Mesenteric fat pad (tissue), 1 donor: ENCODE data around the gene LRRK1. TPM values are rescaled to one million over a fixed set of nuclear protein-coding genes. Genes with fewer than 3 reads are reported as not detected.

Source experiments
- DNase-seq: peaks from one replicate; pipeline ENCODE4 v3.0.0-alpha.2; 2020; ENCODE audit warnings: low spot score
- total RNA-seq: library from RNA; stranded (reverse); fragmentation: NEBNext Ultra II Directional; extraction: Animal tissue kit (Norgen Biotek cat#: 25700); gene quantifications from one replicate; pipeline ENCODE4 v1.2.1, GENCODE V29; 2021
- donor health status: DM: yes; HTN: yes; CAD: no.

The LRRK1 gene
- total RNA-seq, 1 donor from 2014 or later, result 23.5 TPM

GRCh38 chr15:100891307-100892012 is 27.7 kb upstream of the LRRK1 start:
- peak; percentile 88 for DNase-seq

- no peak for DNase-seq
Measured at GRCh38 chr15:100892013-100892355, 27.2 kb upstream of the LRRK1 start.

GRCh38 chr15:100893261-100893963 is 25.7 kb upstream of the LRRK1 start:
- DNase-seq, result peak; percentile 75

GRCh38 chr15:100893964-100894295 is 25.2 kb upstream of the LRRK1 start:
- peak; percentile 37 for DNase-seq

- peak; percentile 81 for DNase-seq
Measured at GRCh38 chr15:100895721-100896120, 23.4 kb upstream of the LRRK1 start.

GRCh38 chr15:100897221-100898151 is 21.7 kb upstream of the LRRK1 start:
- DNase-seq, result peak; percentile 85

GRCh38 chr15:100898152-100898490 is 21.0 kb upstream of the LRRK1 start:
- no peak for DNase-seq

GRCh38 chr15:100898661-100899462 is 20.3 kb upstream of the LRRK1 start:
- peak; percentile 45 for DNase-seq

GRCh38 chr15:100899601-100900000 is 19.6 kb upstream of the LRRK1 start:
- peak; percentile 28 for DNase-seq

GRCh38 chr15:100900136-100900794 is 18.9 kb upstream of the LRRK1 start:
- DNase-seq, result peak; percentile 84

GRCh38 chr15:100900795-100901169 is 18.4 kb upstream of the LRRK1 start:
- DNase-seq, result peak; percentile 74

GRCh38 chr15:100901296-100901695 is 17.9 kb upstream of the LRRK1 start:
- peak; percentile 64 for DNase-seq

GRCh38 chr15:100901702-100902435 is 17.3 kb upstream of the LRRK1 start:
- peak; percentile 78 for DNase-seq

- peak; percentile 89 for DNase-seq
Measured at GRCh38 chr15:100902436-100903167, 16.6 kb upstream of the LRRK1 start.

- no peak for DNase-seq
Measured at GRCh38 chr15:100903168-100903554, 16.0 kb upstream of the LRRK1 start.

- DNase-seq, result peak; percentile 39
Measured at GRCh38 chr15:100905850-100906249, 13.3 kb upstream of the LRRK1 start.

- DNase-seq, result peak; percentile 55
Measured at GRCh38 chr15:100908466-100908865, 10.7 kb upstream of the LRRK1 start.

- DNase-seq, result no peak
Measured at GRCh38 chr15:100909565-100909964, 9.6 kb upstream of the LRRK1 start.
